DOHH2 (cell line): ENCODE data around the gene AEN.
A peak's percentile ranks its signal among the peaks of the same experiment; 100 is the strongest.

Experiments used
- H3F3A ChIP-seq: fragments of 200-600 bp; sonication (generic), shearing (Covaris generic); 2 replicates; pipeline ENCODE4 v1.6.0; 2016; ENCODE audit warnings: antibody characterized with exemption, mild to moderate bottlenecking; ENCODE audit not compliant: control insufficient read depth, insufficient read depth
- H3K27ac ChIP-seq: fragments of 200-600 bp; sonication (generic); 2 replicates; pipeline ENCODE4 v1.5.1; 2014; ENCODE audit warnings: low read depth, mild to moderate bottlenecking, low read length, moderate library complexity
- H3K27me3 ChIP-seq: fragments of 200-600 bp; sonication (generic); 2 replicates; pipeline ENCODE4 v1.6.1; 2014; ENCODE audit warnings: mild to moderate bottlenecking, low read length, mixed read lengths; ENCODE audit not compliant: control insufficient read depth
- H3K36me3 ChIP-seq: fragments of 200-600 bp; sonication (generic); 2 replicates; pipeline ENCODE4 v1.6.1; 2014; ENCODE audit warnings: mild to moderate bottlenecking, low read length, moderate library complexity, mixed read lengths; ENCODE audit not compliant: control insufficient read depth
- H3K4me1 ChIP-seq: fragments of 200-600 bp; sonication (generic); 2 replicates; pipeline ENCODE4 v1.6.1; 2014; ENCODE audit warnings: mild to moderate bottlenecking, low read length, mixed read lengths; ENCODE audit not compliant: control insufficient read depth
- H3K4me2 ChIP-seq: fragments of 200-600 bp; sonication (generic); 2 replicates; pipeline ENCODE4 v1.6.0; 2014; ENCODE audit warnings: mild to moderate bottlenecking, low read length, moderate library complexity
- H3K4me3 ChIP-seq: fragments of 200-600 bp; sonication (generic); 2 replicates; pipeline ENCODE4 v1.5.1; 2014; ENCODE audit warnings: mild to moderate bottlenecking, low read length, mixed read lengths
- H3K79me2 ChIP-seq: fragments of 200-600 bp; sonication (generic); 2 replicates; pipeline ENCODE4 v1.6.1; 2014; ENCODE audit warnings: mild to moderate bottlenecking, low read length, mixed read lengths; ENCODE audit not compliant: control insufficient read depth
- H3K9me2 ChIP-seq: fragments of 200-600 bp; sonication (generic); replicated peaks from 2 replicates; pipeline ENCODE4 v1.6.1; 2014; ENCODE audit warnings: mild to moderate bottlenecking, low read length, mixed read lengths; ENCODE audit not compliant: control insufficient read depth
- H3K9me3 ChIP-seq: fragments of 200-600 bp; sonication (generic); 2 replicates; pipeline ENCODE4 v1.6.1; 2014; ENCODE audit warnings: antibody characterized with exemption, low read length, mixed read lengths; ENCODE audit not compliant: control insufficient read depth, insufficient read depth
- H4K20me1 ChIP-seq: fragments of 200-600 bp; sonication (generic); 2 replicates; pipeline ENCODE4 v1.6.0; 2014; ENCODE audit warnings: low read depth, mild to moderate bottlenecking, antibody characterized with exemption, low read length, moderate library complexity; ENCODE audit not compliant: control insufficient read depth, insufficient read depth
- EZH2phosphoT487 ChIP-seq: fragments of 200-600 bp; sonication (generic); IDR thresholded peaks from 2 replicates; pipeline ENCODE4 v1.6.1; 2017; ENCODE audit warnings: borderline replicate concordance, mild to moderate bottlenecking, antibody characterized with exemption, low read length, moderate library complexity, mixed read lengths
- TF ChIP-seq, protein P1 (sequence below): fragments of 200-600 bp; sonication (generic); IDR thresholded peaks from one replicate; pipeline ENCODE4 v1.5.1; 2014; ENCODE audit warnings: antibody characterized with exemption, mild to moderate bottlenecking, low read depth, low read length; ENCODE audit not compliant: poor library complexity, severe bottlenecking

AEN gene

DNA sequence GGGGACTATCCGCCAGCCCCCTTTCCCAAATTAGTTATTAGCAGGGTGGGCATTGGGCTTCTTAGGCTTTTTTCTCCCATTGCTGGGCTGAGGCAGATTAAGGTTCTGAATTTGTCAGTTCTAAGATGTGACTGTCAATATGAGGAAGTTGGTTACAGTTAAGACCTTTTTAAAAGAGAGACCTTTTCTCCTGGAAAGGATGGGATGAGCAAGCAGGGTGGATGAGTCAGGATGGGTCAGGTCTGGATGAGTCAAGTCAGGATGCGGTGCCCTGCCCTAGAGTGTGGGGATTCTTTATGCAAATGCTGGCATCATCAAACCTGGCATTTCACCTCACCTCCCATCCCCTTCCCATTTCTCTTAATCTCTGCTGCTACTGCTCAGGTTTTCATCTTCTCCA is 1.9 kb downstream of the AEN start:
- peaks cover 58% of the 10 kb centered on the region for H3K4me1 ChIP-seq
- H3K27ac ChIP-seq: peak overlapping the region; percentile 70
- H3K4me3 ChIP-seq: peak overlapping the region; percentile 96
- peaks cover 34% of the 10 kb centered on the region for H4K20me1 ChIP-seq
- H3K36me3 ChIP-seq: peaks cover 67% of the 10 kb centered on the region
- no peaks in the 10 kb centered on the region for H3K9me2 ChIP-seq
- H3K79me2 ChIP-seq: peaks cover 74% of the 10 kb centered on the region
- TF ChIP-seq, protein P1, sequence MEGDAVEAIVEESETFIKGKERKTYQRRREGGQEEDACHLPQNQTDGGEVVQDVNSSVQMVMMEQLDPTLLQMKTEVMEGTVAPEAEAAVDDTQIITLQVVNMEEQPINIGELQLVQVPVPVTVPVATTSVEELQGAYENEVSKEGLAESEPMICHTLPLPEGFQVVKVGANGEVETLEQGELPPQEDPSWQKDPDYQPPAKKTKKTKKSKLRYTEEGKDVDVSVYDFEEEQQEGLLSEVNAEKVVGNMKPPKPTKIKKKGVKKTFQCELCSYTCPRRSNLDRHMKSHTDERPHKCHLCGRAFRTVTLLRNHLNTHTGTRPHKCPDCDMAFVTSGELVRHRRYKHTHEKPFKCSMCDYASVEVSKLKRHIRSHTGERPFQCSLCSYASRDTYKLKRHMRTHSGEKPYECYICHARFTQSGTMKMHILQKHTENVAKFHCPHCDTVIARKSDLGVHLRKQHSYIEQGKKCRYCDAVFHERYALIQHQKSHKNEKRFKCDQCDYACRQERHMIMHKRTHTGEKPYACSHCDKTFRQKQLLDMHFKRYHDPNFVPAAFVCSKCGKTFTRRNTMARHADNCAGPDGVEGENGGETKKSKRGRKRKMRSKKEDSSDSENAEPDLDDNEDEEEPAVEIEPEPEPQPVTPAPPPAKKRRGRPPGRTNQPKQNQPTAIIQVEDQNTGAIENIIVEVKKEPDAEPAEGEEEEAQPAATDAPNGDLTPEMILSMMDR: no peak
- no peak for TF ChIP-seq EZH2phosphoT487
- no peaks in the 10 kb centered on the region for H3K9me3 ChIP-seq
- peak overlapping the region; percentile 89 for H3K4me2 ChIP-seq
- 0 out of 2 replicates have a peak, but pooled peaks cover 2% of the 10 kb centered on the region for H3F3A ChIP-seq
- H3K27me3 ChIP-seq: no peaks in the 10 kb centered on the region

DNA sequence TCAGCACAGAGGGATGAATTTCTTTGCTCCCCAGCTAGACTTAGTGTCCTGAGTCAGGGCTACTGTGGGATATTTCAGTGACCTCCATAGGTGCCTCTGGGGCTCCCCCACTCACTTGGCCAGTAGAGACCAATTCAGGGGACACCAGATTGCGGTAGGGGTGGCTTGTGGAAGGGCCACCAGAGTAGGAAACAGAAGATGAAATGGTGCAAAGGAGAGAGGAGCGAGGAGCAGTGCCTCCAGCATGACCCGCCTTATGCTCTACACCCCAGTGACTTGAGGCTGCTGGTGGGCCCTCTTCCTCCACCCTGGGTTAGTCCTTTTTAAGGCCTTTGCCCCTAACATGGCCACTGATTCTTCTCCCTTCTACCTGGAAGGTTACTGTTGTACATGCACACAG is 2.5 kb downstream of the AEN start:
- Histone ChIP-seq H3K79me2 (peaks cover 80% of the 10 kb centered on the region), H4K20me1 (peaks cover 38% of the 10 kb centered on the region), H3K36me3 (peaks cover 72% of the 10 kb centered on the region), H3K4me1 (peaks cover 61% of the 10 kb centered on the region), H3K9me2 (no peaks in the 10 kb centered on the region), H3K4me2 (peak overlapping the region; percentile 89), H3K4me3 (peak overlapping the region; percentile 96), H3K9me3 (no peaks in the 10 kb centered on the region), H3K27ac (peak overlapping the region; percentile 70), H3F3A (0 out of 2 replicates have a peak, but pooled peaks cover 2% of the 10 kb centered on the region), H3K27me3 (no peaks in the 10 kb centered on the region)
- TF ChIP-seq EZH2phosphoT487: no peak
- TF ChIP-seq, protein P1: no peak

DNA sequence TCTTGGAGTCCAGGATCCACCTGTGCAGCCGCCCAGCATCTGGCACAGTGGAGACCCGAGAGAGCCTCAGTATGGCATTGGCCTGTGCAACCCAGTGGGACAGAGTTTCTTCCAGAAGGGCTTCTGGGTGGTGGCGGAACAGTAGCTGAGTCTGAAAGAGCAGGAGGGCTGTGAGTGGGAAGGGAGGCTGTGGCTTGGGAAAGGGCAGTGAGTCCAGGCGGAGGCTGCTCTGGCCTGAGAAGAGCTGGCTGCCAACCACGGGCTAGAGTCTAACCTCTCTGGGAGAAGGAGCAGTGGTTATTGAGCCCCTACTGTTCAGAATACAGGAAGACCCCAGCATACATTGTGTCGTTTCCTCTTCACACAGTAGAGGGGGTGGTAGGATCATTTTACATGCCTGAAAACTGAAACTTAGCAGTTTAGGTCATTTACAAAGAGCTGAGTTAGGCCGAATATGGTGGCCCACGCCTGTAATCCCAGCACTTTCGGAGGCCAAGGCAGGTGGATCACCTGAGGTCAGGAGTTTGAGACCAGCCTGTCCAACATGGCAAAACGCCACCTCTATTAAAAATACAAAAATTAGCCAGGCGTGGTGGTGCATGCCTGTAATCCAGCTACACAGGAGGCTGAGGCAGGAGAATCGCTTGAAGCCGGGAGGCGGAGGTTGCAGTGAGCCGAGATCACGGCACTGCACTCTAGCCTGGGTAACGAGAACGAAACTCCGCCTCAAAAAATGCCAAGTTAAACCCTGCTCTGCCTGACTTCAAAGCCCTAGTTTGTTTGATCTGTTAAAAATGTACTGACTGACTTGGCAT is 3.2 kb downstream of the AEN start:
- Histone ChIP-seq H3K9me3 (no peaks in the 10 kb centered on the region), H3K36me3 (peaks cover 80% of the 10 kb centered on the region), H3K4me1 (peaks cover 68% of the 10 kb centered on the region), H3K79me2 (peaks cover 87% of the 10 kb centered on the region), H4K20me1 (peaks cover 38% of the 10 kb centered on the region), H3K4me3 (peak overlapping the region; percentile 96), H3F3A (0 out of 2 replicates have a peak, but pooled peaks cover 2% of the 10 kb centered on the region), H3K9me2 (no peaks in the 10 kb centered on the region), H3K4me2 (peak overlapping the region; percentile 89), H3K27me3 (no peaks in the 10 kb centered on the region), H3K27ac (peak overlapping the region; percentile 70)
- TF ChIP-seq EZH2phosphoT487: no peak
- TF ChIP-seq, protein P1: peak; percentile 73
